HL-60 (cell line): ENCODE measurements around the gene BCL6B.

Experiments used
- DNase-seq, 2 experiments: peaks; one replicate each; pipeline ENCODE4 v3.0.0-alpha.2; 2010 to 2020; ENCODE audit warnings: low read depth in 1 of 2, low spot score in 1 of 2
- H3K27ac ChIP-seq: fragments of 250-450 bp; sonication (Bioruptor Pico); replicated peaks from 2 replicates; pipeline ENCODE4 v1.5.1; 2020; ENCODE audit warnings: mild to moderate bottlenecking, moderate library complexity
- H3K27me3 ChIP-seq: fragments of 250-450 bp; sonication (Bioruptor Pico); 2 replicates; pipeline ENCODE4 v1.5.1; 2021; ENCODE audit warnings: mild to moderate bottlenecking, moderate library complexity; ENCODE audit not compliant: insufficient read depth, poor library complexity, severe bottlenecking
- H3K4me3 ChIP-seq: replicated peaks from 2 replicates; pipeline ENCODE4 v1.5.1; 2011; ENCODE audit warnings: mild to moderate bottlenecking, control low read depth, low read length; ENCODE audit not compliant: insufficient read depth
- CTCF ChIP-seq: IDR thresholded peaks from one replicate; pipeline ENCODE4 v1.5.1; 2011; ENCODE audit warnings: low read length, control low read depth, inconsistent platforms; ENCODE audit not compliant: insufficient read depth
- GABPA ChIP-seq: IDR thresholded peaks from 2 replicates; pipeline ENCODE4 v1.6.1; 2012; ENCODE audit warnings: low read depth
- POLR2AphosphoS5 ChIP-seq: IDR thresholded peaks from 2 replicates; pipeline ENCODE4 v1.6.1; 2012; ENCODE audit warnings: low read depth
- REST ChIP-seq: IDR thresholded peaks from 2 replicates; pipeline ENCODE4 v1.6.1; 2012; ENCODE audit warnings: low read depth; ENCODE audit not compliant: insufficient replicate concordance
- SPI1 ChIP-seq: IDR thresholded peaks from 2 replicates; pipeline ENCODE4 v1.6.1; 2012; ENCODE audit warnings: low read depth, mild to moderate bottlenecking, borderline replicate concordance

BCL6B gene

GRCh38 chr17:7019367-7019766, 3.5 kb upstream of the BCL6B start:
- no peak for DNase-seq
- Histone ChIP-seq H3K4me3 (no peak overlapping the region), H3K27ac (no peak overlapping the region), H3K27me3 (no peaks in the 10 kb centered on the region)
- TF ChIP-seq REST (no peak), CTCF (no peak), GABPA (no peak), SPI1 (no peak), POLR2AphosphoS5 (no peak)

GRCh38 chr17:7019839-7020519, 2.9 kb upstream of the BCL6B start:
- H3K27me3 ChIP-seq, result no peaks in the 10 kb centered on the region
- H3K27ac ChIP-seq, result no peak overlapping the region
- no peak for TF ChIP-seq SPI1
- no peak for TF ChIP-seq POLR2AphosphoS5
- TF ChIP-seq GABPA, result no peak
- TF ChIP-seq REST, result no peak
- no peak for TF ChIP-seq CTCF
- DNase-seq, result no peak
- no peak overlapping the region for H3K4me3 ChIP-seq

GRCh38 chr17:7020894-7021664, 1.8 kb upstream of the BCL6B start:
- no peak overlapping the region for H3K27ac ChIP-seq

More at GRCh38 chr17:7020894-7021664, 1.8 kb upstream of the BCL6B start:
- TF ChIP-seq POLR2AphosphoS5 (no peak), REST (no peak), CTCF (no peak), GABPA (no peak), SPI1 (no peak)
- H3K4me3 ChIP-seq, result no peak overlapping the region
- no peaks in the 10 kb centered on the region for H3K27me3 ChIP-seq
- no peak for DNase-seq
